LNCAP (cell line): ENCODE results near the gene SSBP2.

Experiments
- CTCF ChIP-seq: fragments of 450-650 bp; IDR thresholded peaks from 2 replicates; pipeline ENCODE4 v1.5.1; 2017; ENCODE audit warnings: mild to moderate bottlenecking

Gene SSBP2

GRCh38 chr5:81757404-81757803 is 6.5 kb upstream of the SSBP2 start:
- TF ChIP-seq CTCF: no peak

- TF ChIP-seq CTCF: no peak
Observed at GRCh38 chr5:81756016-81756415, 5.1 kb upstream of the SSBP2 start.

- TF ChIP-seq CTCF: no peak
Observed at GRCh38 chr5:81755320-81755719, 4.4 kb upstream of the SSBP2 start.

GRCh38 chr5:81754621-81755020 is 3.7 kb upstream of the SSBP2 start:
- TF ChIP-seq CTCF: no peak

GRCh38 chr5:81753429-81753828 is 2.5 kb upstream of the SSBP2 start:
- no peak for TF ChIP-seq CTCF

- no peak for TF ChIP-seq CTCF
Observed at GRCh38 chr5:81752644-81752963, 1.7 kb upstream of the SSBP2 start.

- no peak for TF ChIP-seq CTCF
Observed at GRCh38 chr5:81751836-81752643, 1.1 kb upstream of the SSBP2 start.
